ENCODE measurements around the gene KIT.

KIT gene

GRCh38 chr4:54708339-54709279, 50.9 kb downstream of the KIT start:
- no peak for DNase-seq

- no peak for DNase-seq
Measured at GRCh38 chr4:54709400-54709799, 51.6 kb downstream of the KIT start.

GRCh38 chr4:54712206-54712605, 54.4 kb downstream of the KIT start:
- no peak for DNase-seq

GRCh38 chr4:54714631-54715030, 56.9 kb downstream of the KIT start:
- no peak for DNase-seq

GRCh38 chr4:54716478-54717065, 58.8 kb downstream of the KIT start:
- DNase-seq = no peak

- DNase-seq = no peak
Measured at GRCh38 chr4:54717694-54718093, 59.9 kb downstream of the KIT start.

GRCh38 chr4:54719378-54719777, 61.6 kb downstream of the KIT start:
- DNase-seq = no peak

- DNase-seq = no peak
Measured at GRCh38 chr4:54723220-54723619, 65.5 kb downstream of the KIT start.

GRCh38 chr4:54723820-54724219, 66.1 kb downstream of the KIT start:
- DNase-seq = no peak

- no peak for DNase-seq
Measured at GRCh38 chr4:54726907-54727306, 69.2 kb downstream of the KIT start.

- no peak for DNase-seq
Measured at GRCh38 chr4:54727346-54727745, 69.6 kb downstream of the KIT start.

- no peak for DNase-seq
Measured at GRCh38 chr4:54728368-54728767, 70.6 kb downstream of the KIT start.

GRCh38 chr4:54729256-54729655, 71.5 kb downstream of the KIT start:
- no peak for DNase-seq

- no peak for DNase-seq
Measured at GRCh38 chr4:54730581-54730980, 72.8 kb downstream of the KIT start.

- no peak for DNase-seq
Measured at GRCh38 chr4:54731552-54731951, 73.8 kb downstream of the KIT start.

GRCh38 chr4:54731976-54732375, 74.2 kb downstream of the KIT start:
- no peak for DNase-seq

- DNase-seq = no peak
Measured at GRCh38 chr4:54737421-54737820, 79.7 kb downstream of the KIT start.

GRCh38 chr4:54741202-54741601, 83.4 kb downstream of the KIT start:
- DNase-seq = no peak

- DNase-seq = no peak
Measured at GRCh38 chr4:54742636-54743399, 85.1 kb downstream of the KIT start.

GRCh38 chr4:54743562-54743961, 85.8 kb downstream of the KIT start:
- no peak for DNase-seq

GRCh38 chr4:54744487-54744886, 86.7 kb downstream of the KIT start:
- DNase-seq = no peak

- DNase-seq = no peak
Measured at GRCh38 chr4:54745031-54745770, 87.4 kb downstream of the KIT start.

- DNase-seq = no peak
Measured at GRCh38 chr4:54746218-54746617, 88.5 kb downstream of the KIT start.

Measured in NCI-H2029 treated with DMSO at 0.1 percent for 48 hours (cell line).